NCI-H226 (cell line): ENCODE results near the gene ARID1B.

Experiments used
- DNase-seq: peaks from one replicate; pipeline ENCODE4 v3.0.0-alpha.2; 2015

Gene ARID1B

DNA sequence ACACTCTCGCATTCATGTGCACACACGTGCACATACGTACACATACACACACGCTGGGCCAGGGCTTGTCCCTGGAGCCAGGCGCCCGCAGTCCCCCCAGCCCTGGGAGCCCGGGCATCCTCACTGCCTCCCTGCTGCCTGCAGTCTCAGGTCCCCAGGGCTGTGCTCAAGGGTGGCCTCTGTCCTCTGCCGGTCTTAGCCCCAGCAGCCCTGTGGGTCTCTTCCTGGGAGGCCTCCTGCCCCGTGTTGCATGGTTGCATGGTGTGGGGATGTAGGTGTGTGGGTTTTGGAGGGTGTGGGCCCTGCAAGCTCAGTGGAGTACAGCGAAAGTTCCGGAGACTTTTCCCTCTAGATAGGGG lies 444.6 kb downstream of the ARID1B start:
- DNase-seq, result no peak

DNA sequence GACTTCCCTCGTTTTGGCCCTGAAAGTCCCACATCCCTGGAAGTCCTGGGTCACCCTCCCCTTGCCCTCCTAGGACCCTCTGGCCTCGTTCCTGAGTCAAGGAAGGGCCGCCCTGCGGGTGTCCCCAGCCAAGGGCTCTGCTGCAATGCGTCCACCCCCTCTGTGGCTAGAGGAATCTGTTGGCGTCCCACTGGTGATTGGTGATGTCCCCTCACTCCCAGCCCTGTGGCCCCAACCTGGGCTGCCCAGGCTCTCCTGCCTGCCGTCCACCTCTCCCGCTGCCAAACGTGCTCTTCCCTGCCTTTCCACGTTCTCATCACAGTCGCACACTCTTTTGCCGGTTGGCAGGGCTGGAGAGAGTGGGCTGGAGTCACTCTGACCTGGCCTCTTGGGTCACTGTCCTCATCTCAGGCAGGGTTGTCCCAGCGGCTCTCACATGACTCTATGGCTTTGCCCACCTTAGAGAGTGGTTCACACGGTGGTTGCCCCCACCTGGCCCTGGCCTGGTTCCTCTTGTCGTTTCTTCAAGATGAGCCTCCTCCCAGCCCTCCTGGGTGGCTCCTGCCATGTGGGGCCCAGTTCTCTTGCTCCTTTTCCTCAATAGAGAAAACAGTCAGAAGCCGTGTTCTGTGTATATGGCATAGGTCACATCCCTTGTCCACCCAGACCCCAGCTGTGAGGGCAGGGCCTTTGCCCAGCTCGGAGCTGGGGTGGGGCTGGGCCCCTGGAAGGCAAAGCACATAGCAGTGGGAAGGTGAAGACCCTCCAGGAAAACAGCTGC lies 445.2 kb downstream of the ARID1B start:
- no peak for DNase-seq

DNA sequence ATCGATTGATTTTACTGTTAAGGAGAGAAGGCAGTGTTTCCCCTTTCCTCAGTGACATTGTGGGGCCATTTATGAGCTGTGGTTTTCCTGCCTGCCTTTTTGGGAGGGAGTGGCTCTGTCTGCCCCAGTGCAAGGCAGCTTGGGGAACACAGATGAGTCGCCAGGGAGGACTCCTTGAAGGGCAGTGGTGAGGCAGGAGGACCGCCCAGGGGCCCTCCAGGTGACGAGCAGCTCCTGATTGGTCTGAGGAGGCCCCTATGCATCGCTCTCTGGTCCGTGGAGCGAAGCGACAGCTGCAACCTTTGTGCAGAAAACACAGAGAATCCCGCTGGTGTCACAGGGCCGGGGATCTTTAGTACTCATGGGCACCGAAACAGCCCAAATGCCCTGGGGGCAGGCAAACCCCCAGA lies 445.8 kb downstream of the ARID1B start:
- no peak for DNase-seq

DNA sequence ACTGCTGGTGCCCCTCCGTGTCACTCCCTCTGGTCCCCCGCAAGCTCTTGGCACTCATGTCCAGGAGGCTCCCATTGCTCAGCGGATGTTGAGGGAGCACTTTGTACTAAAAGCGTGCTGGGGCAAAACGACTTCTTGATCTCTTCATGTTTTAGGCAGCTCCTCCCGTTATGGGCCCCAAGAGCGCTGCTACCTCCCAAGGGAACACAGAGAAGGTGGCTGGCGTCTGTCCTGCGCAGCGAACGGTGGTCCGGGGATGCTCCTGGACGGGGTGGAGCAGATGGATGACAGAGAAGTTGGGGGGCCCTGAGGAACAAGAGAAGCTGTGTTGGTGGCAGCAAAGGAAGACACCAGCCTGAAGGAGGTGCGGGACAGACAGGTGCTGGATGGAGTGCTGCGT lies 446.3 kb downstream of the ARID1B start:
- DNase-seq, result no peak

DNA sequence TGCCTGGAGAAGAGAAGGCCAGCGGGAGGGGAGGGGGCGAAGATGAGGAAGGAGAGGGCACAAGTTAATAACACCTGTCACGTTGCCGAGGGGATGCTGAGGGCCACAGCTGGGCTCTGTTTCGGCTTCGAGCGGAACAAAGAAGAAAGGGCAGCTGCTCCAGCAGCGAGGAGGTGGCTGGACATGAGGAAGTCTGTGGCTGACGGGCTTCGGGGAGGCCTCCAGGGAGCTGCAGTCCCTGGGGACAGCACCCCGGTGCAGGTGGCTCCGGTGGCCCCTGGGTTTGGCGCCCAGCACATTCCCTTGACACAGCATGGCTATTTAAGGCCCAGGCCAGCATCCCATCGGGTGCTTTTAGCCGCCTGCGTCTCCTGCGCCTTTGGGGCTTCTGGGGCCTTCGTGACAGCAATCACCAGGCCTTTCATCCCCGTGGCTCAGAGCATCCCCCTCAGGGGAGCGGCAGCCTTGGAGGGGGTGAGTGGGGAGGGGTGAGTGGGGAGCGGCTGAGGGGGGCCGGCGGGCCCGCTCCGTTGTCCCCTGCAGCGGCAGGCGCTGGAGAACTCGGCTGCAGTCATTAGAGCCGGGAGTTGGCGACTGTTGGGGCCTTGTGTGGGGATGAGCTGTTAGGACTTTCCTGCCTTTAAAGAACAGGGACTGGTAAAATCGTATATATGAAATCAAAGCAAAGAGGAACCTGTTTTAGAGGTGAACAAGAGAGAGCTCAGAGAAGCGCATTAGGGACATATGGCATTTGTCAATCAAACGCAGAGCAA lies 447.2 kb downstream of the ARID1B start:
- no peak for DNase-seq

DNA sequence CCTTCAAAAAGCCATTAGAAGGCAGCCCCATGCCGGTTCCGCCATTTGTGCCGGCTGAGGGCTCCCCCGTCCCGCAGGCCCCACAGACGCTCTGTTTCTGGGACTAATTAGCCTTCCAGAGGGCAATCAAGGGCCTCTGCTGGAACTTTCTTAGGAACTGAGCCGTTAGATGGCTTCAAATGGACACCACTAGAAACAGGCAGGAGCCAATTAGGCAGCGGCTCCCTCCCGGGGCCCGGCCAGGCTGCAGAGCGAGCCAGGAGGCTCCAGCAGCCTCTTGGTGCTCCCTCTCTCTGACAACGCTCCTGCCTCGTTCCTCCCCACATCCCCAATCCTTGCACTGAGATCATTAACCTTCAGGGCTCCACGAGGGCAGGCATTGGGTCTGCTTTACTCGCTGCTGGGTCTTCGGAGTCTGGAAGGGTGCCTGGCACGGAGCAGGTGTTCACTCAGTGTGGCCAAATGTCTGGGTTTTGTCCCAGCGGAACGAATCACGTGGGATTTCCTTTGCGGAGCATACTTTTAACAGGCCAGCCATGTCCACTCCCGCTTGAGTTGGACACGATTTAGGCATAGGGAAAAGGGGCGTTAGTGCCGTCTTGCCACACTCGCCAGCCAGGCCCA lies 447.9 kb downstream of the ARID1B start:
- no peak for DNase-seq

DNA sequence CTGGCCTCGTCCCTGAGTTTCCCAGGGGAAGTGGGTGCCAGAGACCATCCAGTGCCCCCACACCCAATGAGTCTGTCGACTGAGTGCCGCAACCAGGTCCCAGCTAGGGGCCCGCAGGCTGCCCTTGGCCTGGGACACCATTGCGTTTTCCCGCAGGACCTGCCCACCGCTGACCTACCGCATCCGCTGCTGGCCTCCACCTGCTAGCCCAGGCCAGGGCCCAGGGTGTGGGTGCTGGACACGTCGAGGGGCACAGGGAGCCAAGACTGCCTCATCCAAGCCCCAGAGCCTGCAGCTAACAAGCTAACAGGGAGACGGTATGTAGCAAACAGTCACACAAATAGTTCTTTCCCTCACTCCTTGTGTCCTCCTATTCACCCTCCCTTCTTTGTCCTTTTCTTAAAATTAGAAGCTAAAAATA lies 448.4 kb downstream of the ARID1B start:
- no peak for DNase-seq

DNA sequence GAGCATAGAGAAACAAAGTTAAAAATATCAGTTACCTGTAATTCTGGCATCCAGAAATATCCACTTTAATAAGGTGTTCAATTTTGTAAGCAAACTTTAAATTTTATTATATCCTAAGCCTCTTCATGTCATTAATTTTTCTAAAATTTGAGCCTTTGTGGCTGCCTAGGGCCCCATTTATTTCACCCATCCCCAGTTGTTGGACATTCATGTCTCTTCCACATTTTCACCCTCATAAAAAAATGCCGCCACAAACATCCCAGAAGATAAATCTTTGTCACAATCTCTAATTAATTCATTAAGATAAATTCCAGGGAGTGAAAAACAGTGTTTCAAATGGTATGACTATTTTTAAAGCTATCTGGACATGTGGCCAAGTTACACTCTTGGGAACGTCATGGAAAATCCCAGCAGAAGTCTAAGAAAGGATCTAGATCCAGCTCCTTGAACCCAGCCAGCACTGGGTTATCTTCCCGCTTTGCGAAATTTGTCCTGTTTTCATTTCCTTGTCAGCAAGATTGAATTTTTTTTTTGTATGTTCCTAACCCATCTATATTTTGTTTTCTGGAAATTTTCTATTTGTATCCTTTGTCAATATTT lies 448.9 kb downstream of the ARID1B start:
- no peak for DNase-seq

DNA sequence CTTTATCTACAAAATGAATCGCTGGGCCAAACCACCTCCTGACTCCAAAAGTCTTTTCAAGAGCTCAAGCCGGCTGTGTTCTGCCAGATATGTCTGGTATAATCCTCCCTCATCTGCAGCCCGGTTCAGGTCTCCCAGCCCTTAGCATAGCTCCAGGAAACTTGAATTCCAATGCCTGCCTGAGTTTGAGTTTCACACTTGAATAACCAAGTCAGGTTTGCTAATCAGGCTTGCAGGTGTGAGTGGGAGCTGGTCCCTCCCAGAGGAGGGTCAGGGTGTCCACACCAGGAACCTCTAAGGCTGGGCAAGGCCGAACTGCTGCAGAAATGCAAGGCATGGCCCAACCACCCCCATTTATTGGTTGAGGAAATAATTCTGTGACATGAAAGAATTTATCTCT lies 449.6 kb downstream of the ARID1B start:
- DNase-seq, result no peak

DNA sequence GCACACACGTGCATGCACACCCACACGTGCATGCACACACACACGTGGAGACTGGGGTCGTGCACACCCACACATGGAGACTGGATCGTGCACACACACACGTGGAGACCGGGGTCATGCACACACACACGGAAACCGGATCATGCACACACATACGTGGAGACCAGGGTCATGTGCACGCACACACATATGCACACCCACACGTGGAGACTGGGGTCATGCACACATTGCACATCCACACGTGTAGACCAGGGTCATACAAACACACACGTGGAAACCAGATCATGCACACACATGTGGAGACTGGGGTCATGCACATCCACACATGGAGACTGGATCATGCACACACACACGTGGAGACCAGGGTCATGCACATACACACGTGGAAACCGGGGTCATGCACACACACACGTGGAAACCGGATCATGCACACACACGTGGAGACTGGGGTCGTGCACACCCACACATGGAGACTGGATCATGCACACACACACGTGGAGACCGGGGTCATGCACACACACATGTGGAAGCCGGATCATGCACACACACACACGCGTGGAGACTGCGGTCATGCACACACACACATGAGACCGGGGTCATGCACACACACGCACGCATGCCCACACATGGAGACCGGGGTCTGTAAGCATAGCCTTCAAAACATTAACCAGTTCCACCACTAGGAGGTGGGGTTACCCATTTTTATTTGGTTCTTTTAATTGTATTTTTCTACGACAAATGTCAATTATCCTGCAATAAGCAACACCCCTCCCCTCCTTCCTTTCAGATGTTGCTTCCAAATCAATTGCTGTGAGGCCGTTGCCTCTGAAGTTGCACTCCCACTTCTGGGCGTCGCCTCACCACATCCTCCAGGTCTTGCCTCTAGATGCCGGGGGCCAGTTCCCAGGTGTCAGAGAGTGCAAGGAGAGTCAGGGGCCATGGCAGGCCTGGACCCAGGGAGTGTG lies 450.3 kb downstream of the ARID1B start:
- no peak for DNase-seq

DNA sequence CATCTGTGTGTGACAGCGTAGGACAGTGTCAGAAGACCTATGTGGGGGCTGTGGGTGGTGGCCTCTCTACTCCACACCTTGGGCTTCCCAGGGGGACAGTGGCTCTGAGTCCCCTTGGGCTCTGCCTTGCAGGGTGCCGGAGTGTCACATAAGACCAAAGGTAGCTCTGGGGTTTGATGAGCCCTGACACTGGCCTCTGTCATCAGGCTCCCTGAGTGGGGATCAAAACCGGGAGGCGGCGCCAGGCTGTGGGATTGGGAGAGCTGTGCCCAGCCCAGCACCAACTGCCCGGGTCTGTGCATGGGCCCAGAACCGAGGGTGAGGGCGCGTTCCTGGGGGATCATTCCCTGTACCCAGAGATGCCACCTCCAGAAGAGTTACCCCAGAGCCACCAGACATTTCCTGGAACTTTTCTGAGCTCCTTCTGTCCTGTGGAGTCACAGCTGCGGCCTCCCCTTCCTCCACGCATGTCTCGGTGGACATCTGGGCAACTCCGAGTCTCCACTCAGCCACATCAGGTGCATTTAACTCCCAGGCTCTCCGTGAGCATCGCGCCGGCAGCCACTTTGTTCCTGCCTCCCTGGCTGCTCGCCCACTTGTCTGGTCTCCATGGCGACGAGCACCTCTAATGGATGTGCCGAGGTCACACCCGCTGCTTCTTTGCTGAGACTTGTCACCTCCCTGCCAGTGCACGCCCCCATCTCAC lies 451.4 kb downstream of the ARID1B start:
- no peak for DNase-seq

DNA sequence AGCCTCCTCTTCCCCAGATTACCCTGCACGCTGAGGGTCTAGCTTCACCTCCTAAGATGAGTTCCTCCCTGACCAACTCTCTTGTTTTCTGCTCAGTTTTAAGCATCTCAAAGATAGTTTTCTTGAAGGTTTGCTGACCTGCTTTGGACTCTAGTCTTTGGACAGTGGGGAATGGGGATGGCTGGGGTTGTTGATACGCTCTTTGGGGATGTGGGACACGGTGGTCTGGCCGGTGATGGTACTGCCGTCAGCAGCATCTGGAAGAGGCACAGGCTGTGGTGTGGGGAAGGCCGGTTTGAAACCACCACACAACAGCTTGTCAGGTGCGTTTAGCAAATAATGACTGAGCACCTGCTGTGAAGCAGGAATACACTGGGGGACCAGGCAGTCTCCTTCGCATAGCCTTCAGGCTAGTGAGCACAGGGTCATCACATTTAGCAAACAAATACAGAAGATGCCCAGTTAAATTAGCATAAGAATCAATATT lies 452.0 kb downstream of the ARID1B start:
- DNase-seq, result no peak

DNA sequence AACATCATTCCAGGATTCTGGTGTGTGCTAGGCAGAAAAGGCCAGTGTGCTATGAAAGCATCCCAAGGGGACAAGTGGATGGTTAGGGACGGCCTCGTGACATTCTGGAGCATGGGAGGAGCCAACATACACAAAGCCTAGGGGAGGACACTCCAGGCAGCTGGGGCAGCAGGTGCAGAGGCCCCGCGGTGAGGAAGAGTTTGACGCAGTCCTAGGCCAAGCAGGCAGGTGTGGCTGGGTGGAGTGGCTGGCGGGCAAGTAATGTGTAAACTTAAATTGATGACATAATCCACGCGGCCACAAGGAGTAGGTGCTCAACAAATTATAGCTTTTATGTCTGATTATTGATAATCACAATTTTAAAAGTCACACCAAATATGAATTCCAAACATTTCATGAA lies 452.5 kb downstream of the ARID1B start:
- no peak for DNase-seq

DNA sequence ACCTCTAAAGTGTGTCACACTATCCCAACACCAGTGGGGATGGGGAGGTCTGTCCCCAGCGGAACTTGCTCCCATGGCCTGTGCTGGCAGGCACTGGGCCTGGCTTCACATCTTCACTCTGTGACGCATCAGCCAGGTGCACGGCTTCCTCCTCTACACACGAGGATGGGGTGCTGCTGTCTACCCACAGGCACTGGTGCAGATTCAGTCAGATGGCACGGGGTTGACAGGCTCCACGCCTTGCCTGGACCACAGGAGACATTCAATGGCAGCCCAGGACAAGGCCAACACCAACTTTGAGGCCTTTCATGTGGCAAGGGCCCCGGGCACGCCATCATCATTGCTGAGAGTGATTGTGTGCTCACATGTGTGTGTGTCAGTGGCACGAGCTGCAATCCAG lies 453.7 kb downstream of the ARID1B start:
- DNase-seq, result no peak

DNA sequence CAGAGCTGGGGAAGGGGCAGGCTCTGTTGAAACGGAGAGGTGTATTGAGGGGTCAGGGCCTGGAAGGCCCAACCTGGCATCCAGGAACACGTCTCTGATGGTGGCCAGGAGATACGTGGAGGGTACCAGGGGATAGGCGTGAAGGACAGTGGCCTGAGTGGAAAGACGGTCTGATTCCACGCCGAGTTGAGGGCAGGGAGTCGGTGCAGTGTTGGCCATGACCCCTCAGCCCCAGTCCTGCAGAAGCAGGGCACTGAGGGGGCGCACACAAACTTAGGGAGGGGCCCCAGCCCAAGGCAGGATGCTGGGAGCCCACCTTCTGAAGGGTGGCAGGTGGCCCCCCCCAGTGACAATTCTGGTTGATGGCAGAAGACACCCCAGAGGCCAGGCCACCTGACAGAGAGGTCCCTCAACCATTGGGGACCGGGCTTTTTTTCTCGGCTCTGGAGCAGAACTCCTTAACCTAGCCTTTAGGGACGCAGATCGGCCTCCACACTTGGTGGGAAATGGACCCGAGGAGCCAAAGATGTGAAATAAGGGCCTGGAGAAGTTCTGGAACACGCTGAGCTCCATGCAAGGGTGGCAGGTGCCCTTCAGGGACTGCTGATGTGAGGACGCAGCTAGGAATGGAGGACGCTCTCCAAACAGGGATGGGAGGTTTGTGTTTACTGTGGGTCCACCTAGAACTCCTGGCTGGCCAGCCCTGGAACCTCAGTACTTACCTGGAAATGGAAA lies 455.1 kb downstream of the ARID1B start:
- DNase-seq, result no peak

DNA sequence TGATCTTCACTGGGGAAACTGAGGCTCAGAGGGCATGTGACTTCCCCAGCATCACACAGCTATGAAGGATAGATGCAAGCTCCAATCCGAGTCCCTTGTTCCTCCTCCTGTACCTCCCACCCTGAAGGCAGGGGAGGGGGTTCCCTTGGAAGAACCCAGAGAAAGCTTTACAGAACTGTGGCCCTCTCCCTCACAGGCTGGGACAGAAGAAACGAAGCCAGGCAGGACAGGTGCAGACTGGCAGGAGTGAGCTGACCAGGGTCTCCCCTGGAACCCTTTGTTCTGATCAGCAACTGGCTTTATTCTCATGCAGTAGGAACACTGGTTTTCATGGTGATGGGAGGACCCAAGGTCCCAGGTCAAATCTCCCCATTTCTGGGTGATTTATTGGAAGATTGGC lies 456.0 kb downstream of the ARID1B start:
- DNase-seq, result no peak

DNA sequence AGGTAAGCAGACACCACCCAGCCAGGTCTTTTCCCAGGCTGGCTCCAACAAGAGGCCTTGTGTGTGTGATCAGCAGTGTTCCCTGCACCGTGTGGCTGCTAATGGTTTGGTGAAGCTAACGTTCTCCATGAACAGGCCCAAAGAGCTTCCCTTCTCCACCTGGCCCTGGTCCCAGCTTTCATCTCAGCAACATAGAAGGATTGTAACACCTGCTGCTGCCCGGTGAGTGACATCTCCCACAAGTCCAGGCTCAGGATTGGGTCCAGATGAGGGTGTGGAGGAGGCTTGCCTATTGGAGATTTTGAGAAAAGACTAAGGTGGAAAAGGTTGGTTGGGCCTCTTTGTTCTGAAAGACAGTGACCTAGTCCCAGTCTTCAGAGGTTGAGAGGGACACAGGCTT lies 456.5 kb downstream of the ARID1B start:
- DNase-seq, result no peak

DNA sequence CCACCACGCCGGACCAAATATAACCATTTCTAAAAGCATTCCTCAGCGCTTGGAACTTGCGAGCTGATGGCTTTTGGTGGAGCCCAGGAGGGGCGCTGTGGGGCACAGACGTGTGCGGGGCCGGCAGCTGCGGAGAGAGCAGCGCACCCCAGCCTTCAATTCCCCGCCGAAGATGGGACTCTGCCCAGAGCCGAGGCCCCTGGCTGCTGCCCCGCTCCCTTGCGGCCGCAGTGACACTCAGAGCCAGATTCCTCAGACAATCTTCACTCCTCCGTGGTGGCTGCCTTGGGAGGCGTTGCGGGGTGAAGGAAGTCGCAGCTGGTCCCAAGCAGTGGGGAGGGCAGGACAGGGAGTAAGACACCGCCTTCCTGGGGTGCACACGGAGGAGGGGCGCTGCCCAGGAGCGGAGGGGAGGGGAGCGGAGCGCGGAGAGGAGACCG lies 458.4 kb downstream of the ARID1B start:
- DNase-seq, result no peak

DNA sequence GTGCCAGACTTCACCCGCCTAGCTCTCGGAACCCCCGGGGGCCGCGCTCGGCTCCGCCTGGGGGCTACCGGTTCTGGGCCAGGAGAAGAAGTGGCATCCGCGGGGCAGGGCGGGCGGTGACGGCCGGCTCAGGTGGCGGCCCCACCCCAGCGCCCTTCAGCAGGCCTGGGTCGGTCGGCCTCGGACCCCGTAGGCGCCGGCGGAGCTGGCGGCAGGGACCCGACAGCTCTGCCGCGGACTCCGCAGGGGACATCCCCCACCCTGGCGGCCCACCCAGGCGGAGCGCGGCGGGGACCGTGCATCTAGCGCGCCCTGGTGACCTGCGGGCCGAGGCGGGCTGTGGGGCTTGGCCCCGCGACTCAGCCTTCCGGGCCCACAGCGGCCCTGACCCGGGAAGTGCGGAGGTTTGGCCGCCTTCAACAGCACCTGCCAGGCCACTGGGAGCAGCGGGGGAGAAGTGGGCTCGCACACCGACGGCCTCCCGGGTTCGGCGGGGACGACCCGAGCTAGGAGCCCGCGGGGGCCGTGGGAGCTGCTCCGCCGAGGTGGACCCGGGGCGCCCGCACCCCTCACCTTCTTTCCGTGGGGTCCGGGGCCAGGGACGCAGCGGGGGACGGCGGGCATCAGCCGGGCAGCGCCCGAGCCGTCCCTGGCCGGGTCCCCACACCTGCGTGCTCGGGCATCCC lies 459.0 kb downstream of the ARID1B start:
- DNase-seq, result no peak

DNA sequence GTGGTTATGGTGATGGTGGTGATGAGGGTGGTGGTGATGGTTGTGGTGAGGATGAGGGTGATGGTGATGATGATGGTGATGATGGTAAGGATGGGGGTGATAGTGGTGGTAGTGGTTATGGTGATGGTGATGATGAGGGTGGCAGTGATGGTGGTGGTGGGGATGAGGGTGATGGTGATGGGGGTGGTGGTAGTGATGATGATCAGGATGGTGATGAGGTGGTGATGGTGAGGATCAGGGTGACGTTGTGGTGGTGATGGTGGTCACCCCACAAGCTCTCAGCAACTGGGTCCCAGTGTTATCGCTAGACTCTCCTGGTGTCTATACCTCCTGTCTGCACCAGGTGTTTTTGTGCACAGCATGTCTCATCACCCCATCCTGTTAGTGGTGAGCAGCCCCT lies 461.2 kb downstream of the ARID1B start:
- DNase-seq, result no peak
